T-helper 2 cell treated with Interferon-gamma antibody and Interleukin-4, amounts not matched to agents 100 ng/mL and 5 ng/mL, for 36 hours (primary cell): ENCODE data around the gene CHRNA4. TPM values are rescaled to one million over a fixed set of nuclear protein-coding genes. Genes with fewer than 3 reads are reported as not detected.

Source experiments
- intact Hi-C: fragments of 100-400 bp; cut with micrococcal nuclease; formaldehyde crosslinking; loops from one replicate; pipeline ENCODE4 v1.15.1; 2023
- total RNA-seq: library from RNA; stranded (reverse); gene quantifications from 2 replicates; pipeline ENCODE4 v1.2.3, GENCODE V29; 2022

CHRNA4 gene
- total RNA-seq, 1 donor from 2014 or later = not detected

- intact Hi-C loops = no loop called here
These were observed 67.1 kb downstream of the CHRNA4 start for GRCh38 chr20:63293871-63294535.

- intact Hi-C loops = no loop called here
These were observed 67.7 kb downstream of the CHRNA4 start for GRCh38 chr20:63293456-63293855.

Other genes starting within 250 kb of the CHRNA4 start
- 42.4 and 42.6 TPM in 2 replicates for gene YTHDF1, start 145.2 kb downstream of the CHRNA4 start, total RNA-seq
- gene BIRC7, start 125.4 kb downstream of the CHRNA4 start, total RNA-seq = not detected in 2 replicates
- not detected in 2 replicates for gene NKAIN4, start 106.9 kb downstream of the CHRNA4 start, total RNA-seq
- gene ARFGAP1, start 88.5 kb downstream of the CHRNA4 start, total RNA-seq = 84.0 and 84.9 TPM in 2 replicates
- gene COL20A1, start 68.2 kb downstream of the CHRNA4 start, total RNA-seq = not detected in 2 replicates
- gene KCNQ2, start 111.3 kb upstream of the CHRNA4 start, total RNA-seq = 0.05 and 0.11 TPM in 2 replicates
- gene EEF1A2, start 137.7 kb upstream of the CHRNA4 start, total RNA-seq = 0.45 and 0.55 TPM in 2 replicates
- gene PPDPF, start 159.4 kb upstream of the CHRNA4 start, total RNA-seq = 159 and 167 TPM in 2 replicates
- gene PTK6, start 176.0 kb upstream of the CHRNA4 start, total RNA-seq = 1.1 and 1.2 TPM in 2 replicates
- not detected in 2 replicates for gene SRMS, start 186.4 kb upstream of the CHRNA4 start, total RNA-seq
- gene FNDC11, start 192.8 kb upstream of the CHRNA4 start, total RNA-seq = 0.64 and 0.66 TPM in 2 replicates
- gene HELZ2, start 212.9 kb upstream of the CHRNA4 start, total RNA-seq = 46.4 and 47.7 TPM in 2 replicates